GM12878 (cell line): ENCODE measurements around the gene TNNC2. TPM values are rescaled to one million over a fixed set of nuclear protein-coding genes. Genes with fewer than 3 reads are reported as not detected.

Experiments
- ATAC-seq: fragments of 200-7000 bp; cut with Tn5 transposase; 3 replicates; pipeline ENCODE4 v1.9.1; 2020; ENCODE audit warnings: mild to moderate bottlenecking, moderate library complexity
- BruUV-seq: library from RNA; stranded (reverse); fragments of 400-500 nt; replicated peaks from 2 replicates; lab custom pipeline; 2021; lab: Mats Ljungman, UMichigan
- CTCF ChIA-PET: fragments of 300-600 bp; sonication (Branson Sonifier 250); formaldehyde crosslinking; extraction: SDS; loops from one replicate; lab custom pipeline; 2021; ENCODE audit warnings: inconsistent platforms; lab: Yijun Ruan, JAX
- POLR2A ChIA-PET: fragments of 350-600 bp; formaldehyde crosslinking; extraction: SDS; loops from one replicate; lab custom pipeline; 2021; ENCODE audit warnings: inconsistent platforms; lab: Charles Lee
- RAD21 ChIA-PET: fragments of 300-600 bp; sonication (Branson Sonifier 250); formaldehyde crosslinking; loops from one replicate; lab custom pipeline; 2023; ENCODE audit warnings: antibody characterized with exemption; ENCODE audit not compliant: unreplicated experiment; lab: Charles Lee
- SMC1A ChIA-PET: fragments of 300-600 bp; sonication (Branson Sonifier 250); formaldehyde crosslinking; loops from one replicate; lab custom pipeline; 2023; ENCODE audit not compliant: unreplicated experiment, uncharacterized antibody; lab: Charles Lee
- DNase-seq: peaks from one replicate; pipeline ENCODE4 v3.0.0-alpha.2; 2011; ENCODE audit warnings: low read depth, low spot score
- FAIRE-seq: peaks from 3 replicates; lab custom pipeline; 2011; peaks lifted over from hg19 to GRCh38; lab: Jason Lieb, UNC
- H2AFZ ChIP-seq: 2 replicates; pipeline ENCODE4 v1.6.0; 2011; ENCODE audit warnings: low read depth, low read length, control low read depth; ENCODE audit not compliant: control insufficient read depth
- H3K27ac ChIP-seq: 2 replicates; pipeline ENCODE4 v1.5.1; 2011; ENCODE audit warnings: control low read depth; ENCODE audit not compliant: control insufficient read depth, insufficient read depth
- H3K27me3 ChIP-seq, 2 experiments: replicated peaks in 1 of 2; 2 replicates each; pipeline versions ENCODE4 v1.6.0 to v1.6.1; 2011; ENCODE audit warnings: low read length in 1 of 2; ENCODE audit not compliant: control insufficient read depth in 2 of 2, insufficient read depth in 2 of 2
- H3K36me3 ChIP-seq, 2 experiments: 2 replicates each; pipeline ENCODE4 v1.5.1; 2011; ENCODE audit warnings: low read length in 1 of 2; ENCODE audit not compliant: control insufficient read depth in 2 of 2, insufficient read depth in 2 of 2
- H3K4me1 ChIP-seq: 2 replicates; pipeline ENCODE4 v1.6.1; 2011; ENCODE audit warnings: mild to moderate bottlenecking, low read length, moderate library complexity, mixed read lengths; ENCODE audit not compliant: control insufficient read depth, insufficient read depth
- H3K4me2 ChIP-seq: 2 replicates; pipeline ENCODE4 v1.6.0; 2011; ENCODE audit warnings: control low read depth; ENCODE audit not compliant: control insufficient read depth, insufficient read depth
- H3K4me3 ChIP-seq: fragments of 200-600 bp; sonication (generic); 2 replicates; pipeline ENCODE4 v1.5.1; 2016
- H3K79me2 ChIP-seq: 2 replicates; pipeline ENCODE4 v1.6.0; 2011; ENCODE audit warnings: low read length; ENCODE audit not compliant: control insufficient read depth, insufficient read depth
- H3K9ac ChIP-seq: 2 replicates; pipeline ENCODE4 v1.8.0; 2011; ENCODE audit warnings: low read length, control low read depth, mixed read lengths; ENCODE audit not compliant: control insufficient read depth, insufficient read depth
- H3K9me3 ChIP-seq: replicated peaks from 3 replicates; pipeline ENCODE4 v1.5.1; 2011; ENCODE audit warnings: mild to moderate bottlenecking, low read length; ENCODE audit not compliant: control insufficient read depth, insufficient read depth
- H4K20me1 ChIP-seq: 2 replicates; pipeline ENCODE4 v1.6.0; 2011; ENCODE audit not compliant: control insufficient read depth, insufficient read depth
- BCL11A ChIP-seq: IDR thresholded peaks from 2 replicates; pipeline ENCODE4 v1.6.1; 2011; ENCODE audit warnings: low read depth, low read length
- BMI1 ChIP-seq: fragments of 450-650 bp; IDR thresholded peaks from 2 replicates; pipeline ENCODE4 v1.6.1; 2016; ENCODE audit warnings: mild to moderate bottlenecking, moderate library complexity, borderline replicate concordance
- CREM ChIP-seq: IDR thresholded peaks from 2 replicates; pipeline ENCODE4 v1.6.1; 2014; ENCODE audit warnings: antibody characterized with exemption, low read depth
- NRF1 ChIP-seq: conservative IDR thresholded peaks from 2 replicates; pipeline ENCODE4 v1.6.1; 2011; ENCODE audit warnings: mild to moderate bottlenecking, low read depth, low read length, improper control_type of control experiment
- POLR2A ChIP-seq: IDR thresholded peaks from 2 replicates; pipeline ENCODE4 v1.6.1; 2011; ENCODE audit warnings: low read depth, mild to moderate bottlenecking, low read length
- RUNX3 ChIP-seq: IDR thresholded peaks from 2 replicates; pipeline ENCODE4 v1.6.1; 2012; ENCODE audit warnings: low read length, inconsistent platforms
- SIX5 ChIP-seq: IDR thresholded peaks from 2 replicates; pipeline ENCODE4 v1.6.1; 2011; ENCODE audit warnings: mild to moderate bottlenecking, low read depth, low read length, moderate library complexity; ENCODE audit not compliant: severe bottlenecking
- STAT1 ChIP-seq: fragments of 450-650 bp; conservative IDR thresholded peaks from 2 replicates; pipeline ENCODE4 v1.6.1; 2014; ENCODE audit warnings: antibody characterized with exemption, mild to moderate bottlenecking
- WGBS: methylation state at CpG from one replicate; pipeline ENCODE4 v1.1.6; 2016; ENCODE audit warnings: low lambda C conversion rate; ENCODE audit not compliant: insufficient replicate concordance, insufficient coverage; ENCODE audit errors: missing lambda C conversion rate; 5-methylcytosine and 5-hydroxymethylcytosine counted together
- in situ Hi-C: fragments of 300-500 bp; cut with MboI; formaldehyde crosslinking; loops from 9 replicates; pipeline ENCODE4 v1.14.3; 2018; ENCODE audit warnings: mixed read lengths
- intact Hi-C: fragments of 100-400 bp; cut with micrococcal nuclease; formaldehyde crosslinking; loops from one replicate; pipeline ENCODE4 v1.14.2; 2022; ENCODE audit not compliant: unreplicated experiment
- polyA plus RNA-seq, 11 experiments: library from polyadenylated mRNA; depleted of rRNA in 4 of 11; unstranded in 6 of 11; stranded (reverse) in 5 of 11; fragments of >200 nt; fragmentation: Nextera tagmentation in 4 of 11; fragmentation: Illumina TruSeq in 1 of 11; extraction: Ambion mirVana in 4 of 11; extraction: Trizol in 1 of 11; gene quantifications; 1 replicate in 1 of 11; 2 replicates in 10 of 11; pipeline versions ENCODE4 v1.2.1 to v1.2.3, GENCODE V29; 2011 to 2016; ENCODE audit warnings: inconsistent platforms in 2 of 11, missing spikeins in 2 of 11, low read depth in 1 of 11
- total RNA-seq, 4 experiments: library from RNA; depleted of rRNA in 3 of 4; stranded (reverse); fragments of >200 nt in 3 of 4; fragmentation: Illumina TruSeq in 1 of 4; extraction: Trizol in 1 of 4; gene quantifications; 2 replicates each; pipeline versions ENCODE4 v1.2.1 to v1.2.3, GENCODE V29; 2013 to 2021
- TF ChIP-seq, protein P1 (sequence below): IDR thresholded peaks from 2 replicates; pipeline ENCODE4 v1.6.1; 2012; ENCODE audit warnings: low read length, inconsistent platforms
- TF ChIP-seq, protein P2 (sequence below): fragments of 450-650 bp; conservative IDR thresholded peaks from 2 replicates; pipeline ENCODE4 v1.6.1; 2017; ENCODE audit warnings: mild to moderate bottlenecking, moderate library complexity
- TF ChIP-seq, protein P3 (sequence below): IDR thresholded peaks from 2 replicates; pipeline ENCODE4 v1.6.1; 2012; ENCODE audit warnings: mild to moderate bottlenecking, low read depth, low read length
- TF ChIP-seq, protein P4 (sequence below): IDR thresholded peaks from 2 replicates; pipeline ENCODE4 v1.6.1; 2012; ENCODE audit warnings: low read depth, low read length, improper control_type of control experiment
- TF ChIP-seq, protein P5 (sequence below): fragments of 450-650 bp; IDR thresholded peaks from 2 replicates; pipeline ENCODE4 v1.6.1; 2017; ENCODE audit warnings: low read depth, mild to moderate bottlenecking, moderate library complexity

The TNNC2 gene
- total and polyA plus RNA-seq, 10 of the 15 experiments (the other 5 are each of a cell fraction or from before 2014, with no cell fraction given) = 0.37 TPM; not detected in 9

DNA sequence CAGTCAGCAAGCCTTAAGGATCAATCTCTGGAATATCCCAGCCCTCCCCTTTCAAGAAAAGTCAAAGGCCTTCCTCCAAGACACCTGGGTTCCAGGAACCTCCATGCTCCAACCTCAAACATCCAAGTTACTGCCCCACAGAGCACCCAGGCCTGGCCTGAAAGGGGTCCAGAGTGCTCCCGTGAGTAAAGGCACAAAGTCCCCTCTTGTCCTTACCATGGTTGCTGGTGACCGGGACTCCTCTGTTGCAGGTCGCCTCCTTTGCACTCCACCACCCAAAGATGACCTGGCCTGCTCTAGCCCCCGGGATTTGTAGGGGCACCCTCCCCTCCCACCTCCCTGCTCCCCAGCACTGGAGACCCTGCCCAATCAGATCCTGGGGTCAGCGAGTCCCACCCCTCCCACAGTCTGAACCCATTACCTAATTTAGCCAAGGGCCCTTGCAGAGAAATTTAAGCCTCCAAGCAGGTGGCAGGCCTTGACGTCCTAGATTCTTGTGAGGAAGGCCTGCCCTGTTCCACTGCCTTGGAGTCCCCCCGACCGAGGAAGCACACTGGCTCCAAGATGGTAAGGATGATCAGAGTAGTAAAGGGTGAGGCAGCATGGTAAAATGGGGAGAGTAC lies at the start of gene TNNC2 (continued):
- TF ChIP-seq, protein P1, sequence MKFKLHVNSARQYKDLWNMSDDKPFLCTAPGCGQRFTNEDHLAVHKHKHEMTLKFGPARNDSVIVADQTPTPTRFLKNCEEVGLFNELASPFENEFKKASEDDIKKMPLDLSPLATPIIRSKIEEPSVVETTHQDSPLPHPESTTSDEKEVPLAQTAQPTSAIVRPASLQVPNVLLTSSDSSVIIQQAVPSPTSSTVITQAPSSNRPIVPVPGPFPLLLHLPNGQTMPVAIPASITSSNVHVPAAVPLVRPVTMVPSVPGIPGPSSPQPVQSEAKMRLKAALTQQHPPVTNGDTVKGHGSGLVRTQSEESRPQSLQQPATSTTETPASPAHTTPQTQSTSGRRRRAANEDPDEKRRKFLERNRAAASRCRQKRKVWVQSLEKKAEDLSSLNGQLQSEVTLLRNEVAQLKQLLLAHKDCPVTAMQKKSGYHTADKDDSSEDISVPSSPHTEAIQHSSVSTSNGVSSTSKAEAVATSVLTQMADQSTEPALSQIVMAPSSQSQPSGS = no peak
- no peak for TF ChIP-seq NRF1
- TF ChIP-seq, protein P2, sequence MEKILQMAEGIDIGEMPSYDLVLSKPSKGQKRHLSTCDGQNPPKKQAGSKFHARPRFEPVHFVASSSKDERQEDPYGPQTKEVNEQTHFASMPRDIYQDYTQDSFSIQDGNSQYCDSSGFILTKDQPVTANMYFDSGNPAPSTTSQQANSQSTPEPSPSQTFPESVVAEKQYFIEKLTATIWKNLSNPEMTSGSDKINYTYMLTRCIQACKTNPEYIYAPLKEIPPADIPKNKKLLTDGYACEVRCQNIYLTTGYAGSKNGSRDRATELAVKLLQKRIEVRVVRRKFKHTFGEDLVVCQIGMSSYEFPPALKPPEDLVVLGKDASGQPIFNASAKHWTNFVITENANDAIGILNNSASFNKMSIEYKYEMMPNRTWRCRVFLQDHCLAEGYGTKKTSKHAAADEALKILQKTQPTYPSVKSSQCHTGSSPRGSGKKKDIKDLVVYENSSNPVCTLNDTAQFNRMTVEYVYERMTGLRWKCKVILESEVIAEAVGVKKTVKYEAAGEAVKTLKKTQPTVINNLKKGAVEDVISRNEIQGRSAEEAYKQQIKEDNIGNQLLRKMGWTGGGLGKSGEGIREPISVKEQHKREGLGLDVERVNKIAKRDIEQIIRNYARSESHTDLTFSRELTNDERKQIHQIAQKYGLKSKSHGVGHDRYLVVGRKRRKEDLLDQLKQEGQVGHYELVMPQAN = no peak

DNA sequence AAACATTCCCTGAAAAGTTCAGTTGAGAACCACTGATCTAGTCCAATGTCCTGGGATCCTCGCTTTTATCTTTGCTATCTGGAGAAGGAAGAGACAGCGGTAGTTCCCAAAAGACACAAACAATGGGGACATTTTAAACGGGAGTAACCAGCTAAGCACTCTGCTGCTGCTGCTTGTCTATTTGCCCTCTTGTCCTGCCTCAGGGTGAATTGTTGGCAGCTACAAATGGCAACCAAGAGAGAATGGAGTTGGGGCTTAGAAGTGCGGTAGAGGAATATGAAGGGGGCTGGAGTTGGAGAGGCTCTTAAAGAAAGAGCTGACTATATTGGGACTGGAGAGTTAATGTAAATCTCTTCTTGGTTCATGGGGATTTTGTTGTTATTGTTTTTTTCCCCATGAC lies 47.5 kb upstream of the TNNC2 start:
- DNase-seq (no peak), ATAC-seq (no peak), FAIRE-seq (no peak)
- Histone ChIP-seq H3K4me1 (no peaks in the 10 kb centered on the region), H3K4me3 (no peak overlapping the region), H3K9ac (no peak overlapping the region), H3K79me2 (no peaks in the 10 kb centered on the region), H3K27me3 (no peaks in the 10 kb centered on the region), H3K4me2 (no peak overlapping the region), H3K36me3 (peaks cover 2 to 3% of the 10 kb centered on the region in 2 experiments; a peak in 1 of 4 replicates), H3K27ac (no peak overlapping the region), H2AFZ (no peak overlapping the region), H4K20me1 (no peaks in the 10 kb centered on the region), H3K9me3 (no peaks in the 10 kb centered on the region)
- no TSS peak for BruUV-seq
- in situ Hi-C loops (no loop called here), intact Hi-C loops (no loop called here)
- SMC1A ChIA-PET = no interaction called here
- 86% methylated on average over 4 of the region's 4 CpGs for WGBS
- CTCF ChIA-PET = interaction anchor here (0.6 to 0.8 kb wide), 2 partner anchors 9 to 81 kb away, joined by 3 read pairs; no protein-coding TSS in a partner anchor
- RAD21 ChIA-PET = no interaction called here
- POLR2A ChIA-PET = no interaction called here
- TF ChIP-seq CREM (no peak), POLR2A (no peak), SIX5 (no peak), STAT1 (no peak), NRF1 (no peak), RUNX3 (no peak), BCL11A (no peak), BMI1 (no peak)
- TF ChIP-seq, protein P3, sequence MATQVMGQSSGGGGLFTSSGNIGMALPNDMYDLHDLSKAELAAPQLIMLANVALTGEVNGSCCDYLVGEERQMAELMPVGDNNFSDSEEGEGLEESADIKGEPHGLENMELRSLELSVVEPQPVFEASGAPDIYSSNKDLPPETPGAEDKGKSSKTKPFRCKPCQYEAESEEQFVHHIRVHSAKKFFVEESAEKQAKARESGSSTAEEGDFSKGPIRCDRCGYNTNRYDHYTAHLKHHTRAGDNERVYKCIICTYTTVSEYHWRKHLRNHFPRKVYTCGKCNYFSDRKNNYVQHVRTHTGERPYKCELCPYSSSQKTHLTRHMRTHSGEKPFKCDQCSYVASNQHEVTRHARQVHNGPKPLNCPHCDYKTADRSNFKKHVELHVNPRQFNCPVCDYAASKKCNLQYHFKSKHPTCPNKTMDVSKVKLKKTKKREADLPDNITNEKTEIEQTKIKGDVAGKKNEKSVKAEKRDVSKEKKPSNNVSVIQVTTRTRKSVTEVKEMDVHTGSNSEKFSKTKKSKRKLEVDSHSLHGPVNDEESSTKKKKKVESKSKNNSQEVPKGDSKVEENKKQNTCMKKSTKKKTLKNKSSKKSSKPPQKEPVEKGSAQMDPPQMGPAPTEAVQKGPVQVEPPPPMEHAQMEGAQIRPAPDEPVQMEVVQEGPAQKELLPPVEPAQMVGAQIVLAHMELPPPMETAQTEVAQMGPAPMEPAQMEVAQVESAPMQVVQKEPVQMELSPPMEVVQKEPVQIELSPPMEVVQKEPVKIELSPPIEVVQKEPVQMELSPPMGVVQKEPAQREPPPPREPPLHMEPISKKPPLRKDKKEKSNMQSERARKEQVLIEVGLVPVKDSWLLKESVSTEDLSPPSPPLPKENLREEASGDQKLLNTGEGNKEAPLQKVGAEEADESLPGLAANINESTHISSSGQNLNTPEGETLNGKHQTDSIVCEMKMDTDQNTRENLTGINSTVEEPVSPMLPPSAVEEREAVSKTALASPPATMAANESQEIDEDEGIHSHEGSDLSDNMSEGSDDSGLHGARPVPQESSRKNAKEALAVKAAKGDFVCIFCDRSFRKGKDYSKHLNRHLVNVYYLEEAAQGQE = no peak
- TF ChIP-seq, protein P4, sequence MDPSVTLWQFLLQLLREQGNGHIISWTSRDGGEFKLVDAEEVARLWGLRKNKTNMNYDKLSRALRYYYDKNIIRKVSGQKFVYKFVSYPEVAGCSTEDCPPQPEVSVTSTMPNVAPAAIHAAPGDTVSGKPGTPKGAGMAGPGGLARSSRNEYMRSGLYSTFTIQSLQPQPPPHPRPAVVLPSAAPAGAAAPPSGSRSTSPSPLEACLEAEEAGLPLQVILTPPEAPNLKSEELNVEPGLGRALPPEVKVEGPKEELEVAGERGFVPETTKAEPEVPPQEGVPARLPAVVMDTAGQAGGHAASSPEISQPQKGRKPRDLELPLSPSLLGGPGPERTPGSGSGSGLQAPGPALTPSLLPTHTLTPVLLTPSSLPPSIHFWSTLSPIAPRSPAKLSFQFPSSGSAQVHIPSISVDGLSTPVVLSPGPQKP = no peak
- TF ChIP-seq, protein P5, sequence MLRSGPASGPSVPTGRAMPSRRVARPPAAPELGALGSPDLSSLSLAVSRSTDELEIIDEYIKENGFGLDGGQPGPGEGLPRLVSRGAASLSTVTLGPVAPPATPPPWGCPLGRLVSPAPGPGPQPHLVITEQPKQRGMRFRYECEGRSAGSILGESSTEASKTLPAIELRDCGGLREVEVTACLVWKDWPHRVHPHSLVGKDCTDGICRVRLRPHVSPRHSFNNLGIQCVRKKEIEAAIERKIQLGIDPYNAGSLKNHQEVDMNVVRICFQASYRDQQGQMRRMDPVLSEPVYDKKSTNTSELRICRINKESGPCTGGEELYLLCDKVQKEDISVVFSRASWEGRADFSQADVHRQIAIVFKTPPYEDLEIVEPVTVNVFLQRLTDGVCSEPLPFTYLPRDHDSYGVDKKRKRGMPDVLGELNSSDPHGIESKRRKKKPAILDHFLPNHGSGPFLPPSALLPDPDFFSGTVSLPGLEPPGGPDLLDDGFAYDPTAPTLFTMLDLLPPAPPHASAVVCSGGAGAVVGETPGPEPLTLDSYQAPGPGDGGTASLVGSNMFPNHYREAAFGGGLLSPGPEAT = no peak
